WTC11 (cell line): ENCODE measurements around the gene AMN. TPM values are rescaled to one million over a fixed set of nuclear protein-coding genes. Genes with fewer than 3 reads are reported as not detected.

Source experiments
- ATAC-seq: fragments of 200-7000 bp; cut with Tn5 transposase; 2 replicates; pipeline ENCODE4 v1.10.0; 2021; ENCODE audit warnings: mild to moderate bottlenecking, moderate library complexity
- CTCF ChIA-PET: fragments of 300-600 bp; sonication (Branson Sonifier 250); formaldehyde crosslinking; loops from one replicate; lab custom pipeline; 2021; ENCODE audit warnings: antibody characterized with exemption; lab: Charles Lee
- POLR2A ChIA-PET: fragments of 350-600 bp; sonication (Branson Sonifier 250); formaldehyde crosslinking; loops from one replicate; lab custom pipeline; 2021; ENCODE audit warnings: antibody characterized with exemption; lab: Charles Lee
- DNase-seq: peaks from one replicate; pipeline ENCODE4 v3.0.0; 2021; ENCODE audit warnings: low spot score
- H3K27ac Mint-ChIP-seq: 2 replicates; pipeline ENCODE4 v1.8.0; 2021; ENCODE audit warnings: mixed read lengths
- H3K27me3 Mint-ChIP-seq: 2 replicates; pipeline ENCODE4 v1.8.0; 2021; ENCODE audit warnings: low read depth, mild to moderate bottlenecking, moderate library complexity, mixed read lengths
- H3K36me3 Mint-ChIP-seq: 2 replicates; pipeline ENCODE4 v1.8.0; 2021; ENCODE audit warnings: mixed read lengths
- H3K4me1 Mint-ChIP-seq: 2 replicates; pipeline ENCODE4 v1.8.0; 2022; ENCODE audit warnings: mixed read lengths
- H3K4me3 Mint-ChIP-seq: 2 replicates; pipeline ENCODE4 v1.8.0; 2021; ENCODE audit warnings: mild to moderate bottlenecking, moderate library complexity, mixed read lengths
- H3K9me3 Mint-ChIP-seq: 2 replicates; pipeline ENCODE4 v1.8.0; 2021; ENCODE audit warnings: mixed read lengths
- AFF4 ChIP-seq: sonication (generic); formaldehyde crosslinking; IDR thresholded peaks from 2 replicates; pipeline ENCODE4 v1.8.1; 2023; ENCODE audit warnings: mild to moderate bottlenecking, missing genetic modification reagents, borderline replicate concordance
- ARID4B ChIP-seq: sonication (generic); formaldehyde crosslinking; IDR thresholded peaks from 2 replicates; pipeline ENCODE4 v1.8.0; 2023; ENCODE audit warnings: missing genetic modification reagents, mild to moderate bottlenecking, borderline replicate concordance
- CREB1 ChIP-seq: sonication (generic); formaldehyde crosslinking; IDR thresholded peaks from 2 replicates; pipeline ENCODE4 v1.8.0; 2023; ENCODE audit warnings: mild to moderate bottlenecking, missing genetic modification reagents
- E2F1 ChIP-seq: sonication (generic); formaldehyde crosslinking; IDR thresholded peaks from 2 replicates; pipeline ENCODE4 v1.8.0; 2022; ENCODE audit warnings: mild to moderate bottlenecking, missing genetic modification reagents
- FOXK1 ChIP-seq: sonication (generic); formaldehyde crosslinking; IDR thresholded peaks from 2 replicates; pipeline ENCODE4 v1.8.0; 2022; ENCODE audit warnings: mild to moderate bottlenecking, moderate library complexity, missing genetic modification reagents
- IRF1 ChIP-seq: sonication (generic); formaldehyde crosslinking; IDR thresholded peaks from 2 replicates; pipeline ENCODE4 v1.8.0; 2023; ENCODE audit warnings: missing genetic modification reagents
- JUN ChIP-seq: sonication (generic); formaldehyde crosslinking; IDR thresholded peaks from 2 replicates; pipeline ENCODE4 v1.8.0; 2023; ENCODE audit warnings: mild to moderate bottlenecking, missing genetic modification reagents
- MYBL2 ChIP-seq: sonication (generic); formaldehyde crosslinking; IDR thresholded peaks from 2 replicates; pipeline ENCODE4 v1.8.1; 2023; ENCODE audit warnings: mild to moderate bottlenecking, moderate library complexity, missing genetic modification reagents
- USF1 ChIP-seq: sonication (generic); formaldehyde crosslinking; IDR thresholded peaks from 2 replicates; pipeline ENCODE4 v1.8.0; 2022; ENCODE audit warnings: mild to moderate bottlenecking, missing genetic modification reagents
- ZNF232 ChIP-seq: sonication (generic); formaldehyde crosslinking; IDR thresholded peaks from 2 replicates; pipeline ENCODE4 v1.8.0; 2022; ENCODE audit warnings: mild to moderate bottlenecking, missing genetic modification reagents
- ZNF317 ChIP-seq: sonication (generic); formaldehyde crosslinking; IDR thresholded peaks from 2 replicates; pipeline ENCODE4 v1.8.1; 2023; ENCODE audit warnings: low read depth, mild to moderate bottlenecking, moderate library complexity, missing genetic modification reagents, borderline replicate concordance
- ZNF416 ChIP-seq: fragments of 250-450 bp; sonication (Bioruptor Pico); IDR thresholded peaks from 2 replicates; pipeline ENCODE4 v1.9.0; 2021; ENCODE audit warnings: mild to moderate bottlenecking, inconsistent platforms
- ZNF532 ChIP-seq: fragments of 250-450 bp; sonication (Bioruptor Pico); IDR thresholded peaks from 2 replicates; pipeline ENCODE4 v1.9.0; 2021; ENCODE audit warnings: mild to moderate bottlenecking, borderline replicate concordance
- total RNA-seq: library from RNA; stranded (reverse); gene quantifications from 3 replicates; pipeline ENCODE4 v1.2.3, GENCODE V29; 2021

The AMN gene
- total RNA-seq, 1 experiment from 2014 or later = 2.8 TPM

GRCh38 chr14:102882226-102882906 is 40.1 kb upstream of the AMN start:
- Mint-ChIP-seq H3K9me3 (no peaks in the 10 kb centered on the region), H3K4me3 (no peak overlapping the region), H3K36me3 (no peaks in the 10 kb centered on the region), H3K4me1 (no peaks in the 10 kb centered on the region), H3K27ac (no peak overlapping the region), H3K27me3 (no peaks in the 10 kb centered on the region)
- no peak for TF ChIP-seq ZNF532 (CRISPR knock-in tag)
- TF ChIP-seq ZNF416 (CRISPR knock-in tag) = no peak
- TF ChIP-seq E2F1 (CRISPR knock-in tag) = no peak
- TF ChIP-seq FOXK1 (CRISPR knock-in tag) = no peak
- TF ChIP-seq JUN (CRISPR knock-in tag) = no peak
- TF ChIP-seq ARID4B (CRISPR knock-in tag) = no peak
- no peak for TF ChIP-seq MYBL2 (CRISPR knock-in tag)
- no peak for TF ChIP-seq ZNF232 (CRISPR knock-in tag)
- no peak for TF ChIP-seq IRF1 (CRISPR knock-in tag)
- DNase-seq (no peak), ATAC-seq (no peak)
- CTCF ChIA-PET = interaction anchor here (1.2 kb wide), 1 partner anchor 108 kb away, joined by 4 read pairs; no protein-coding TSS in a partner anchor
- POLR2A ChIA-PET = no interaction called here

GRCh38 chr14:102883089-102883541 is 39.3 kb upstream of the AMN start:
- DNase-seq (no peak), ATAC-seq (no peak)
- CTCF ChIA-PET = no interaction called here
- Mint-ChIP-seq H3K36me3 (no peaks in the 10 kb centered on the region), H3K9me3 (no peaks in the 10 kb centered on the region), H3K27ac (no peak overlapping the region), H3K27me3 (no peaks in the 10 kb centered on the region), H3K4me3 (no peak overlapping the region), H3K4me1 (no peaks in the 10 kb centered on the region)
- POLR2A ChIA-PET = no interaction called here
- TF ChIP-seq CREB1 (CRISPR knock-in tag) (no peak), ZNF317 (CRISPR knock-in tag) (no peak), ARID4B (CRISPR knock-in tag) (no peak), AFF4 (CRISPR knock-in tag) (no peak), USF1 (CRISPR knock-in tag) (no peak)
